Right hindlimb (tissue), 1 donor: Measurements from ENCODE around the gene CEP83.
"Not testable (repeated sequence)": the region's sequence is repeated elsewhere in the genome, so short reads cannot be mapped to it uniquely, and the experiment has no call there.

Experiments used
- DNase-seq: peaks from one replicate; pipeline ENCODE4 v3.0.0-alpha.2; 2018

Gene CEP83

DNA sequence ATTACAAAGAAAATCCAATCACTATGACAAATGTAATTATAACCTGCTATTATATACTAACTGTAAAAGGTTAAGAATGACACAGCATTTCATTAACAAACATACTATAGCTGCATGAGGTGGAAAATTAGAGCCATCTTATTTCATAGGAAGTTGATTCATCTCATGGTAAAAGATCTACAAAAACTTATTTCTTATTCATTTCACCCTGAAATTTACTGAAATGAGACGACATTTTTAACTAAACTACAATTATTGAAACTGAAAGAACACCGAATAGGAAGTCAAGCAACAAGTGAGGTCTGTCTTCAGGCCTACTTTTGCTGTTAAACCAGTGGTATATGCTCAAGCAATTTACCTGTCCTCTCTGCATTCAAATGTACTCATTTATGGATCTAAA, 87.2 kb downstream of the CEP83 start:
- DNase-seq = no peak

DNA sequence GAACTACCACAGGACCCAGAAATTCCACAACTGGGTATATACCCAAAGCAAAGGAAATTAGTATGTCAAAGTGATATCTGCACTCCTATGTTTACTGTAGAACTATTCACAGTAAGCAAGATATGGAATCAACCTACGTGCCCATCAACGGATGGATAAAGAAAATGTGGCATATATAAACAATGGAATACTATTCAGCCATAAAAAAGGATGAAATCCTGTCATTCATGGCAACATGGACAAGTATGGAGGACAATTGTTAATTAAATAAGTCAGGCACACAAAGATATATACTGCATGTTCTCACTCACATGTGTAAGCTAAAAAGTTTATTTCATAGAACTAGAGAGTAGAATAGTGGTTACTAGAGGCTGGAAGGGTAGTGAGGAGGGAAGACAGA, 97.0 kb downstream of the CEP83 start:
- DNase-seq = no peak

DNA sequence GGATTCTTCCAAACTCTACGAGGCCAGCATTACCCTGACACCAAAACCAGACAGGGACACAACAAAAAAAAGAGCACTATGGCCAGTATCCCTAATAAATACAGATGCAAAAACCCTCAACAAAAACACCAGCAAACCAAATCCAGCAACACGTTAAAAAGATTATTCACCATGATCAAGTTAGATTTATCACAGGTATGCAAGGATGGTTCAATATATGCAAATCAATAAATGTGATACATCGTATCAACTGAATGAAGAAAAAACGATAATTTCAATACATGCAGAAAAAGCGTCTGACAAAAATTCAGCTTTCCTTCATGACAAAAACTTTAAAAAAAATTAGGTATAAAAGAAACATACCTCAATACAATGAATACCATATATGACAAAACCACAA, 99.9 kb downstream of the CEP83 start:
- no peak for DNase-seq

- DNase-seq = no peak
These were observed 106.5 kb downstream of the CEP83 start for GRCh38 chr12:94353130-94353529.

DNA sequence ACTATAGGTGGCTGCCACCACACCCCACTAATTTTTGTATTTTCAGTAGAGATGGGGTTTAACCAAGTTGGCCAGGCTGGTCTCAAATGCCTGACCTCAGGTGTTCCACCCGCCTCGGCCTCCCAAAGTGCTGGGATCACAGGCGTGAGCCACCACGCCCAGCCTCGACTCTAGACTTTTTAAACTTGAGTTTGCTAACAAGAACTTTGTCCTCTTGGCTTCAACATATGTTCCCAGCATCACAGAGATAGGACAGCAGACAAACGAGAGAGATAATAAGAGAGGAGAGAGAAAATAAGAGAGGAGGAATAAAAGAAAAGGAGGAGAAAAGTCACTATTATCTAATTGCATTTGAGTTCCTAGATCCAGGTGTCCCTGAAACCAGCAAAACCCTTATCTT, 119.1 kb downstream of the CEP83 start:
- no peak for DNase-seq

DNA sequence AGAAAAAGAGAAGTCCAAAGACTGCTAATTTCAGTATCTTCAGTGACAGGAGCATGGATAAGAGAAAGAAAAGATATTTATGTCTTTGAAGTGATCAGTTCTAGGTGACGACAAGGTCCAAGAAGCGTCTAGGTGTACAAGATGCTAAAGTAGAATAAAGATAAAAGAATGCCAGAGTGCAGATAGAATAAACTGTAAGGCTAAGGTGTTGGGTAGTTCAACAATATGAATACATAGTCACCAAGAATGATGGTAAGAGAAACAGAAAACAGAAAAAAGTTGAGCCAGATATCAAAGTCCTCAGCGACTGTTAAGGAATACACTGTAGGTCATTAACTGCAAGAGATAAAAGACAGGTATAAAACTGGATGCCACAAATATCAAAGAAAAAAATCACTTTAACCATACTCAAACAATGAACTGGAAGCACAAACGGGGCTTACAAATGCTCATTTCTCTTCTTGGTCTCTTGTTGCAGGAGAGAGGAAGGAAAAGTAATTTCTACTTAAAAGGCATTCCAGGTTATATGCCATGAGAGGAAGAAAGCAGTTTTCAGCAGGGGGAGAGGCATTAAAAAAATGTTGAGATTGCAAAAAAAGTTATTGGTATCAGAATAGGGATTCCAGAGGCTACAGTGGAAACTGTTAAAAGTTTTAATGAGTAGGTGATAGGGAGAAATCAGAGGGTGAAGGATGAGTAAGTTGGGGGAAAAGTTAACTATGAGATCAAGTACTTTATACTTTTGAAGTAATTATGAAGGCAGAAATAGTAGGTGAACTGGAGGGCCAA, 121.5 kb downstream of the CEP83 start:
- DNase-seq = no peak

DNA sequence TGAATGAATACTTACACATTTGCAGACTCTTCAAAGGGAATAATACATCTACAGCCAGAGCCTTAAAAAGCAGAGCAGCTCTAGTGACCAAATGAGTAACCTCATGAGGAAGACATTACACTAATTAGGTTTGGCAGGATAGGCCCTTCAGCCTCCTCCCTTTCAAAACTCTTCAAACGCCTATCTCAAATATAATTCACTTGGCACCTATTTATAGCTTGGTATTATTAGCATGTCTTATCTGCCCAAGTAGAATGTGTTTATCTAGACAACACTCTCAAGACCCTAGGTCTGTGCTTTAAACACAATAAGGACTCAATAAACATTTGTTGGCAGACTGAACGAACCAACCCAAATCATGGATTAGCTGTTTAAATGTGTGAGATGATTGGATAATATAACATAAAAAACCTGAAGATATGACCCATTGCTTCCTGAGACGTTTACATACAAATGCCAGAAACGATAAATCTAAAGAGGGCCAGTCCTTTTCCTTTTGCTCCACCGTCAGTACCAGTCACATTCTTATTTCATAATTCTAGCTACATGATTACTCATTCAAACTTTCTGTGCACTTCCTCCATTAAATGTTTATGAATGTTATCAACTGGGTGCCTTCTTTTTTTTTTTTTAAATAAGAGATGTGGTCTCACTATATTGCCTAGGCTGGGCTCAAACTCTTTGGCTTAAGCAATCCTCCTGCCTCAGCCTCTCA, 123.3 kb downstream of the CEP83 start:
- DNase-seq = no peak

DNA sequence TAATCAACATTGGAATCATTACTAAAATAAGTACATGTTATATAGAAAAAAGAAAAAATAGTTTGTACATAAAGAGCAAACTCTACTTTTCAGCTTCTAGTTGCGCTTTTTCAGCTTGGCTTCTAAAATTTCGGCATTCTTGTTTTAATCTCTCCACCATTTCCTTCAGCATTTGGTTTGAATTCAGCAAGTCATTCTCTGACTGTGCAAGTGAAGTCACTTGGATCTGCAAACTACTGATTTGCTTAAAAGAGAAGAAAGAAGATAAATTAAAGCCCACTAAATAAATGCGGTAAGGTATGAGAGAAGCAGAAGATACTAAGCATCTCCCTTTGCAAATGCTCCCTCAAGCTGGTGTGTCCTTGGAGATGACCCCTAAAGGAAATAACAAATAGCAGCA, 126.3 kb downstream of the CEP83 start:
- DNase-seq = no peak

- DNase-seq = no peak
These were observed 130.3 kb downstream of the CEP83 start for GRCh38 chr12:94329366-94329765.

GRCh38 chr12:94327809-94328208, 131.9 kb downstream of the CEP83 start:
- DNase-seq = no peak

DNA sequence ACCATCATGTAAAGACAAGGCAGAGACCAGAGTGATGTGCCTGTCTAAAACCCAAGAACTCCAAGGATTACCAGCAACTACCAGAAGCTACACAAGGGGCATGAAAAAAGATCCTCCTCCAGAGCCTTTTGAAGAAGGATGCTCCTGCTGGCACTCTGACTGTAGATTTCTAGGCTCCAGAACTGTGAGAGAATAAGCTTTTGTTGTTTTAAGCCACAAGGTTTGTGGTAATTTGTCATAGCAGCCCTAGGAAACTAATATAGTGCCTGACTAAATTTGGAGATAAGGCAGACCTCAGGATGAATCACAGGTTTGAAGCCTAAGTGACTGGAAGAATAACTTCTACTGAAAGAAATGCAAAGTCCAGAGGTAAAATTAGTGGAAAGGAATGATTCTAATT, 132.9 kb downstream of the CEP83 start:
- DNase-seq = no peak

DNA sequence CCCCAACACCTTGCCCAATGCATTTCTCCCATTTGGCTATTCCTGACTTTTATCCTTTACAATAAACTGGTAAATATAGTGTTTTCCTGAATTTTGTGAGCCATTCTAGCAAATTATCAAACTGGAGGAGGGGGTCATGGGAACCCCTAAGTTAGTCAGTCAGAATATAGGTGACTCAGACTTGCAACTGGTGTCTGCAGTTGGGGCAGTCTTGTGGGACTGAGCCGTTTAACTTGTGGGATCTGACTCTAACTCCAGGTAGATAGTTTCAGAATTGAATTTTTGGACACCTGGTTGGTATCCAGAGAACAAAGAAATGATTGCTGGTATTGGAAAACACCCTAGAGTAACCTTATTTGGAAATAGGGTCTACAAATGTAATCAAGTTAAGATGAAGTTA, 133.4 kb downstream of the CEP83 start:
- no peak for DNase-seq

DNA sequence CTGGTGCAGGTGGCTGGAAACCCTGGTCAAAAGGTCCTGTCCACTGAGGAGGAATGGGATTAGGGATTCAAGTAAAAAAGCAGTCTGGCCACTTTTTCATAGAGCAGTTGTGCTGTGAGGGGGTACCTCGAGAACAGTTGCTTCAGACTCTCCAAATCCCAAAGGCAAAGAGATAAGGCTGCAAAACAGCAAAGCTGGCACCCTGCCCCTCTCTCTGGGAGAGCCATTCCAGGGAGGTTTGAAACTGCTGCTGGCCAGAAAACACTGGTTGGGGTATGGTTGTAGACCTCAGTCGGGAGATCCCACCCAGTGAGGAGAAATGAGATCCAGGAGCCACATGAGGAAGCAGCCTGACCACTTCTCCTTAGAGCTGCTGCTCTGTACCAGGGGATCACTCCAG, 137.3 kb downstream of the CEP83 start:
- DNase-seq = no peak

- no peak for DNase-seq
These were observed 139.6 kb downstream of the CEP83 start for GRCh38 chr12:94320109-94320508.

- no peak for DNase-seq
These were observed 141.5 kb downstream of the CEP83 start for GRCh38 chr12:94318181-94318580.

DNA sequence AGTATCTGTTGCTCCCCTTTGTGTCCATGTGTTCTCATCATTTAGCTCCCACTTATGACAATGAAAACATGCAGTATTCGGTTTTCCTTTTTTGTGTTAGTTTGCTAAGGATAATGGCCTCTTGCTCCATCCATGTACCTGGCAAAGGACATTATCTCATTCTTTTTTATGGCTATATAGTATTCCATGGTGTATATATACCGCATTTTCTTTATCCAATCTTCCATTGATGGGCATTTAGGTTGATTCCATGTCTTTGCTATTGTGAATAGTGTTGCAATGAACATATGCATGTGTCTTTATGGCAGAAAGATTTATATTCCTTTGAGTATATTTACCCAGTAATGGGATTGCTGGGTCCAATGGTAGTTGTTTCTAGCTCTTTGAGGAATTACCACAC, 143.1 kb downstream of the CEP83 start:
- not testable (repeated sequence) for DNase-seq

DNA sequence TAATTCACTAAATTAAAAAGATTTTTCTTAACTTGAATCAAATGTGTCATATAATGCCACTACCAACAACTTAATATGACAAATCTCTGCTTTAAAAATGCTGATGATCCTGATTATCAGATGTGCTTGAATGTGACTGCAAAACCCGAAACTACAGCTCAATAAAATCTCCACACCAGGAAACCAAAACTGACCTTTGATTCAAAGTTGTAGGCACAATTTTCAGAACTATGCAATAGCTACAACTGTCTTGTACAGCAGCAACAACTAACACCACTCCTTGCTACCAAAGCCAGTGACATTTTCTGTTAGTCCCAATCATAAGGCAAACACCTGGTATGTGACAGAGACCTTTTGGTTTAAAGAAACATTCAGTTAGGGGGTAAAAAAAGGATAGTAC, 147.3 kb downstream of the CEP83 start:
- DNase-seq = no peak

- DNase-seq = no peak
These were observed 150.3 kb downstream of the CEP83 start for GRCh38 chr12:94309373-94309772.

DNA sequence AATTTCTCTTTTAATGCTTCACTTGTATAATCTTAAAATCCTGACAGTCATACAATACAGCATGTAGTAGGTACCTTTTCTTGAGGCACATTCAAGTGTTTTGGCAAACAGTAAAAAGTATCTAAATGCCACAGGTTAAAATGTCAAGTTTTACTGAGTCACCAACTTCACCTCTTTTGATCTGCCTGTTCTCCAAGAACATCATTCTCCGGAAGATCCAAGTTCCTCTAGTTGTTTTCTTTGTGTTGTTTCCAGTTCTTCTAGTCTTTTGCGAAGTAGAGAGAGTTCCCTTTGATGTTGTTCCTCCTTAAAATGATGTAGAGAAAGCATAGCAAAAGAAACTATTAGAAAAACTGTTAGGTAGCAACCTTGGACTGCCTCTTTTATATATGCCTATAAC, 151.1 kb downstream of the CEP83 start:
- DNase-seq = no peak

DNA sequence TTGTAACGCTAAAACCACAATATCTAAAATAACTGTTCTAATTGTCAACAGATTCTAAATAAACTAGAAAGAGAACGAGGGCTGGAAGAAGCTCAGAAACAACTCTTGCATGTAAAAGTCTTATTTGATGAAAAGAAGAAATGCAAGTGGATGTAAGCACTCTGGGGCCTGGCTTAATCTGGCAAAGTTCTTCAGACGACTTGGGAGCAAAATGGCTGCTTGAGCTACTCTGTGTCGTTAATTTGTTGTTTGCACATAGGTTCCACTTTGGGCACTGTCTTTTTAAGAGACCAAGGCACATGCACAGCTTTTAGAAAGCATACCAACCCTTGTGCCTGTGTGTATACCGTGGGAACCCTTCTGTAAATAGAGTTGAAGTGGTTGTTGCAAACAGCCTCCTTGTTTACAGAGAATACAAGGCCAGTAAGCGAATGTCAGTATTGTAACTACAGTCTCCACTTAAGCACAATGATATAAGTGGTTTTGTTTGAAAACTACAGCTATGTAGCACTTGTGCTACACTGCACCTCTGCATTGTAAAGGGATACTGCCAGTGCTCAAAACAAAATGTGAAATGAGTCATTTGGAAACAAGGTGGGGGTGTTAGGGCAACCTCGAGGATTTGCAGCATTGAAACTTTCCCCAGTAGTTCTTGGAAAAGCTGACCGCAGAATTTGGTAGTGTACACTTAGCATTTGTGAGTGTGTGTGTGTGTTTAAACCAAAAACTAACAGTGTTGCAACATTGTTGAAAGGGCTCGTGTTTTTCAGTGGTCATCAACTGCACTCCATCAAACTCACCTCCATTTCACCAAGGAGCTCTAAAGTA, 154.3 kb downstream of the CEP83 start:
- DNase-seq = no peak

DNA sequence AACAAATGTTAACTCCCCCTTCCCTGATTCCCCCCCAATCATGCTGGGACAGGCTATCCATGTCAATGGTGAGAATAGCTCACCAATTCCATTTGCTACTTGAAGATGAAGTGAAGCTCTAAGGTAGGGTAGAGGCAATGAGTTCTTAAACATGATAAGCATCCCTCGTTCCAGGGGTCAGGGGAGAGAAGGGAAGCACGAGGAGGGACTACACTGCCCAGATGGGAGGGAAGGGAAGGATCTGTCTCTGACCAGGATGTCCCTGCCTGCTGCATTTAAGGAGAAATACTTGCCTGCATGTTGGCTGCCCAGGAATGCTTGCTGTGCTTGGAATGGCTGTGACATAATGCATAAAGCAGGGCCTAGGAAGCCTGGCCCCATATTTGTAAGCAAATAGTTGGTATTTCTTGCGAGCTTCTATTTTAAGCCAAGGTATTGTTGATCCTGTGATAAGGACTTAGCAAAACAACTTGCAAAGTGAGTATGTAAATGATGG, 155.1 kb downstream of the CEP83 start:
- no peak for DNase-seq

DNA sequence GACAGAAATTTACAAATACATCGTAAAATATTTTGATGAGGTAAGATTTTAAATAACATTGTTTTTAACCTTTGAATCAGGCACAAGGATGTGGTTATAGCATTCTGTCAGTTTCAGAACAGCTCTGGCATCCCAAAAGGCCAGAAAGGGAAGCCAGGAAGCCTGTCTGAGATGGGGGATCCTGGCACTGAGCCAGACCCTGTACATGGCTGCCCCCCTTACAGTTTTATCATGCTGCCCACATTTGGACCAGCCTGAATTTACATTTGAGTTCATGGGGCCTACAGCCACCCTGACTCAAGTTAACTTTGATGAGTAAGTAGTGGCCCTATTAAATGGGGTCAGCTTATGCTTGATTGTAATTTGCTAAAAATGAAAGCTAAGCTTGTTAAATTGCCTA, 155.7 kb downstream of the CEP83 start:
- DNase-seq = no peak

DNA sequence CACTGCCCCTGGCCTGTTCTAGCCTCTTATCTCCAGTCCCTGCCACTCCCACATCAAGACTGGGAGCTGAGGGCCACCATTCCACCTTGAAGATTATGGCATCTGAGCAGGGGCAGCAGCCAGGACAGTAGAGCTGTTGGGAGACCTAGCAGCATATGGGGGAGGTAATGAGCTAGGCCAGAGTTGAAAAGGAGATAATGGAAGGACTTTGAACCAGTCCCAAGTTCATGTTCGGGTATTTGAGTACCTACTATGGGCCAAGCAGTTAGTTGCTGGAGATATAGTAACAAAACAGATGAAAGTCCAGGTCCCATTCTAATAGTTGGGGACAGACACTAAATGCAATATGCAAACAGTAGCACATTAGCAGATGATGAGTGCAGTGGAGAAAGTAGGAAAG, 159.8 kb downstream of the CEP83 start:
- no peak for DNase-seq
